Fibroblast of villous mesenchyme (primary cell): ENCODE data around the gene IFNL4. TPM values are rescaled to one million over a fixed set of nuclear protein-coding genes. Genes with fewer than 3 reads are reported as not detected.

Source experiments
- DNase-seq: peaks from one replicate; pipeline ENCODE4 v3.0.0-alpha.2; 2010; ENCODE audit warnings: low read depth
- H3K4me3 ChIP-seq: 2 replicates; pipeline ENCODE4 v1.5.1; 2011; ENCODE audit warnings: low read depth, mild to moderate bottlenecking, low read length
- CTCF ChIP-seq: IDR thresholded peaks from 2 replicates; pipeline ENCODE4 v1.5.1; 2012; ENCODE audit warnings: low read depth, mild to moderate bottlenecking, low read length; ENCODE audit not compliant: insufficient read depth
- total RNA-seq: library from RNA; depleted of rRNA; stranded (reverse); fragments of >200 nt; gene quantifications from 2 replicates; pipeline ENCODE4 v1.2.3, GENCODE V29; 2012

The IFNL4 gene
- not detected in 2 replicates for total RNA-seq

GRCh38 chr19:39248806-39249205, at the start of gene IFNL4:
TSS of gene IFNL4 (minus strand) at chr19:39248856.
- H3K4me3 ChIP-seq = no peak within 1 kb of the TSS
- no peak for TF ChIP-seq CTCF
- no peak for DNase-seq

- DNase-seq = no peak
Measured at GRCh38 chr19:39297931-39298634, 49.4 kb upstream of the IFNL4 start.

GRCh38 chr19:39296906-39297305, 48.2 kb upstream of the IFNL4 start:
- no peak for DNase-seq
- no peak overlapping the region for H3K4me3 ChIP-seq
- TF ChIP-seq CTCF = no peak

More at GRCh38 chr19:39297931-39298634, 49.4 kb upstream of the IFNL4 start:
- no peak overlapping the region for H3K4me3 ChIP-seq
- no peak for TF ChIP-seq CTCF

GRCh38 chr19:39296055-39296645, 47.5 kb upstream of the IFNL4 start, which contains the start of gene IFNL1:
TSS of gene IFNL1 (plus strand) at chr19:39296407. CDS start at chr19:39296422, 15 bp downstream.
- TF ChIP-seq CTCF = no peak
- H3K4me3 ChIP-seq = no peak within 1 kb of the TSS
- no peak for DNase-seq

GRCh38 chr19:39293394-39293793, 44.7 kb upstream of the IFNL4 start:
- TF ChIP-seq CTCF = no peak
- H3K4me3 ChIP-seq = no peak overlapping the region
- no peak for DNase-seq

- TF ChIP-seq CTCF = no peak
- DNase-seq = no peak
- no peak overlapping the region for H3K4me3 ChIP-seq
Measured at GRCh38 chr19:39284032-39284431, 35.4 kb upstream of the IFNL4 start.

- no peak for TF ChIP-seq CTCF
- DNase-seq = no peak
- no peak overlapping the region for H3K4me3 ChIP-seq
Measured at GRCh38 chr19:39282021-39282420, 33.4 kb upstream of the IFNL4 start.
